HG03460 (cell line): ENCODE data around the gene ALDH8A1.

Experiments used
- ATAC-seq: cut with Tn5 transposase; IDR thresholded peaks from one replicate; pipeline ENCODE4 v1.9.1; 2021; ENCODE audit not compliant: unreplicated experiment

The ALDH8A1 gene, protein sequence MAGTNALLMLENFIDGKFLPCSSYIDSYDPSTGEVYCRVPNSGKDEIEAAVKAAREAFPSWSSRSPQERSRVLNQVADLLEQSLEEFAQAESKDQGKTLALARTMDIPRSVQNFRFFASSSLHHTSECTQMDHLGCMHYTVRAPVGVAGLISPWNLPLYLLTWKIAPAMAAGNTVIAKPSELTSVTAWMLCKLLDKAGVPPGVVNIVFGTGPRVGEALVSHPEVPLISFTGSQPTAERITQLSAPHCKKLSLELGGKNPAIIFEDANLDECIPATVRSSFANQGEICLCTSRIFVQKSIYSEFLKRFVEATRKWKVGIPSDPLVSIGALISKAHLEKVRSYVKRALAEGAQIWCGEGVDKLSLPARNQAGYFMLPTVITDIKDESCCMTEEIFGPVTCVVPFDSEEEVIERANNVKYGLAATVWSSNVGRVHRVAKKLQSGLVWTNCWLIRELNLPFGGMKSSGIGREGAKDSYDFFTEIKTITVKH

DNA sequence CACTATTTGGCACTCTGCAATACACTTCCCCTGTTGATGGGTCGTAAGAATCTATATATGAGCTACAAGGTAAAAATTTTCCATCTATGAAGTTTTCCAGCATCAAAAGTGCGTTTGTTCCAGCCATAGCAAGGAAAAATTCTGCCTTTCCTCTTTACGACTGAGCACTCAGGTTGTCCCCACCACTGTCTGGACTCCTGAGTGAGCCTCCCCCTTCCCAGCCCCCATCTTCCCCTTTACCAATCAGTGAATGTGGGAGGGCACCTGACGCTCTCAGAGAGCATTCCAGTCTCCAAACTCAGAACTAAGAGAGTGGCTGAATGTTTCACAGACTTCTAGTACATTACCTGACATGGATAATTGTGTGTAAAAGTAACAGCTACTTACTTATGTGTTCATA is at the start of gene ALDH8A1:
TSS of gene ALDH8A1 (minus strand) at position 175 of the 400 bp plus-strand sequence. CDS start at position 127, 48 bp downstream.
- ATAC-seq: no peak

DNA sequence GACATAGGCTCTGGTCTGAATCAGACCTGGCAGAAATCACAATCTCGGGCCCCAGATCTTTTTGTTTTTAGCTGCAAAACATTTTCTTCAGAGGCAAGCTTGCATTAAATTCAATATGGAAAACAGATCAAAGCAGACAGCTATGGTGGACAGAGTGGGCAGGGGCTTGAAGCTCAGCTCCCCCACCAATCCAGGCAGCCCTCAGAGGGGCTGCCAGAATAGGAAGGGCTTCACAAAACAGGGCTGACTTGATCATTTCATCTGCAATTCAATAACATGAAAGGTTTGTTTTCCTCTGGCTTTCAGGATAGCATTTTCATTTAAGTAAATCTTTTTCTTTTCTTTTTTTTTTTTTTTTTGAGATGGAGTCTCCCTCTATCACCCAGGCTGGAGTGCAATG is 49.2 kb upstream of the ALDH8A1 start:
- no peak for ATAC-seq

DNA sequence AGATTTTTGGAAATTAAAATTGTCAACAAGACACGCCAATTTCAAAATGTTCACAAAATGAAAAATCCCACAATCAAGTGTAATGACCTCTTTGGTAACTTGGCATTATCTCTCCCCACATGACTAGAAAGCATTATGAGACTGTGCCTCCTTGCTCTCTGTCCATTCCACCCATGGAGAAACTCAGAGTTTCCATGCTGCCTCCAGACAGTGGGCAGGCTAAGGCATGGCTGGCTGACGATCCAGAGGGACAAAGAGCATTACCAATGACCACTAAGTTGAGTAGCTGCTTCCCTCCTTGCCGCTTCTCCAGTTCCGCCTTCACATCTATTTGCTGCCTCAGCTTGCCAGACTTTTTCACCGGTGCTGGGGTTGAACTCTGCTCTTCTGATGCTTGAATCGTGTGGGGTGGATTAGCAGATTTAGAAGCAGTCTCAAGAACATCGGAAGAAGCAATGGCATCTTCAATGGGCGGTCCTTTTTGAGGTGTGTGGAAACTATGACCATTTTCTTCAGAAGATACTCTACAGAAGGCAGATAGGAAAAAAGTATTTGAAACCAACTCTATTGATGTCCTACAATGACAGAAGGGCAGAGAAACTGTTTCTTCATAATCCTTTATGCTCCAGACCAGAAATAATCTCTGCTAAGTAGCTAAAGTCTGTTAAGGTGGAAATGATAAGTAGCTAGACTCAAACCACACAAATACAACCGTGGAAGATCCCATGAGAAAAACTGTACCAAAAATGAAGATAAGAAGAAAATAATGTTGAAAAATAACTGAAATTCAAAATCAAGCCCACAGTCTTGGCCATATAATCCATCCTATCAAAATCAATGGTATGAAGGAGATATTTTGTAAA is 47.5 kb upstream of the ALDH8A1 start:
- no peak for ATAC-seq

DNA sequence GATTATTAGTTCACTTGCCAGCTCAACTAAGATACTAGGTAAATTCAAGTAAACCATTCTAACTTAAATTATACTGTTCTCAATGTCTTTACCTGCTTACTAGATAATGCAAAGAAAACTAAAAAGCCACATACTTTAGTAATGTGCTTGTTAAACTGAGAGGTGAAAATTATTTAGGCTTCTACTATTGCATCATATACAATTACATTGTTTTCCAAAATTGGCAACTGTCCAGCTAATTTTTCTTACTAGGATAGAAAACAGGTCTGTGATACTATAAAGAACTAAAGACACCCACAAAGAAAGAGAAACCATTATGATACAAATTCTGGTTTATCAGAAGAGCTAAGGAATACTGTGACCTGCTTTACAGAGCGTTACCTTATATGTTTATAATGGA is 45.6 kb upstream of the ALDH8A1 start:
- no peak for ATAC-seq

DNA sequence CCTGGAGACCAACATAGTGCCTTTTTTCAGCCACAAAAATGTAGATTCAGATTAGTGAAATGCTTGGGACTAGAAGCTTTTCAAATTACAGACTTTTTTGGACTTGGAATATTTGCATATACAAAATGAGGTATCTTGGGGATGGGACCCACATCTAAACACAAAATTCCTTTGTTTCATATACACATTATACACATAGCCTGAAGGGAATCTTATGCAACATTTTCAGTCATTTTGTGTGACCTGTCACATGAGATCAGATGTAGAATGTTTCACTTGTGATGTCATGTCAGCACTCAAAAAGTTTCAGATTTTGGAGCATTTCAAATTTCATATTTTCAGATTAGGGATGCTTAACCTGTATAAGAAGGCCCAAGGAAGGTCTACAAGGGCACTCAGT is 44.5 kb upstream of the ALDH8A1 start:
- ATAC-seq: no peak

DNA sequence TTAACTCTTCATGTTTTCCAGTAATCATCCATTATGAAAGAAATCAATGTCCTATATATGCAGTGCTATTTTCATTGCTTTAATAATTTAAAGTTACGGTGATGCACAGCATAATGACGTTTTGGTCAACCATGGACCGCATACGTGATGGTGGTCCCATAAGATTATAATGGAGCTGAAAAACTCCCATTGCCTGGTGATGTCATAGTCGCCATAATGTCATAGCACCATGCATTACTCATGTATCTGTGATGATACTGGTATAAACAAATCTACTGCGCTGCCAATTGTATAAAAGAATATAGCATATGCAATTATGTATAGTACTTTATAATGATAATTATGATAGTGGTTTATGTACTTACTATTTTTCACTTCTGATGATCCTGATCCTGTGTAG is 42.3 kb upstream of the ALDH8A1 start:
- ATAC-seq: no peak

DNA sequence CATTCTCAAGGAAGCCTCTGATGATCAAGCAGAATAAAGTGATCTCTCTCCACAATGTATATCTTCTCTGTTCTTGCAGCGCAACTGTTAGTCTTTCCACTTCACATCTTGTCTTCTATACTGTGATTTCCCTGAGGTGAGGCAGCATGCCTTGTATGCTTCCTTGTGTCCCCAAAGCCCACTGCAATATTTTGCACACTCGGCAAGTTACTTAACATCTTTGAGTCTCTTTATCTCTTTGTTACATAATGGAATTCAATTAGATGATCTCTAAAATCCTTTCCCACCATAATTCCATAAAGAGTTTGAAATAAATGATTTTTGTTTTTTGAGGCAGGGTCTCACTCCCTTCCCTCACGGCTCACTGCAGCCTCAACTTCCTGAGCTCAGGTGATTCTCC is 40.4 kb upstream of the ALDH8A1 start:
- ATAC-seq: no peak

DNA sequence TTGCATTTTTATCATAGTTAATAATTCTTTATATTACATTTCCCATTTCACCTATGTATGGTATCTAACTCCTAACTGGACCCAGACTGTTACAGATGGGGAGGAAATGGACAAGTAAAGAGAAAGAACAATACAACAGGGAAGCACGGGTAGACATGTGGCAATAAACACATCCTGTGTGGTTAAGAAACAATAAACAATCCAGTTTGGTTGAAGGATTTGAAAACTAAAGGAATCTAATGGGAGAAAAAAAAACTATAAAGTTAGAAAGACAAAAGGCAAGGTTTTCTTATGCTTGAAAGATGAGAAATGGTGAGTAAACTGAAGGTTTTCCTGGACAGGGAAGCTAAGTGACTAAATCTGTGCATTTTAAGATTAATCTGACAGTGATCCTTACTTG is 34.9 kb upstream of the ALDH8A1 start:
- no peak for ATAC-seq

DNA sequence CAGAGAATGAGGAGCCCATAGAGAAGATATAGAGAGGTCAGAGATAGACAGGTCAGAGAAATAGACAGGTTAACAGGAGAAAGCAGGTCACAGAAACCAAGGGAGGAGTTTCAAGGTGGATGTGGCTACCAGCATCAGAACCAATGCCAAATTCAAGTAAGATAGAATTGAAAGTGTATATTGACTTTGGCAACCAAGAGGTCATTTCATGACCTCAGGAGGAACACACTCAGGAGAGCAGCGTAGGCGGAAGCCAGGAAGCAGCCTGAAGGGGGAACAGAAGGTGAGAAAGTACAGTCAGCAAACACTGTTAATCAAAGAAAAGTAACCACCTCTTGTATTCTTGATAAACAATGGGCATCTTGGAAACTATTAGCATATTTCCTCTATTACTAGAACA is 33.9 kb upstream of the ALDH8A1 start:
- no peak for ATAC-seq

DNA sequence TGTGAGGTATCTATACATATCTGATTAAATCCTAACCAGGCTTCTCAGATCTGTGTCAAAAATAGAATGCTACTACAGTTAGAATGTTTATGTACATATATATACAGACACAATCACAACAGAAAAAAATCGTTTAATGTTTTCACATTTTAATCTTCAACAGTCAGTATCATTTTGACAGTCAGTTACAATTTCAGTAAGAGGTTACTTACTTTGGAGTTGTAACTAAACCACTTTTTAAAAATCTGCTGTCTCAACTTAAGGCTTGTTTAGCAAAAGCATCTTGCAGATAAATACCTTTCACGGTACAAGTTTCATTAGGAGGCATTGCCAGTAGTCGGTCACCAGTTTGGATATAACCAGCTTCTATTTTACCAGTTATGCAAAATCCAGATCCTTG is 32.3 kb upstream of the ALDH8A1 start:
- ATAC-seq: no peak

DNA sequence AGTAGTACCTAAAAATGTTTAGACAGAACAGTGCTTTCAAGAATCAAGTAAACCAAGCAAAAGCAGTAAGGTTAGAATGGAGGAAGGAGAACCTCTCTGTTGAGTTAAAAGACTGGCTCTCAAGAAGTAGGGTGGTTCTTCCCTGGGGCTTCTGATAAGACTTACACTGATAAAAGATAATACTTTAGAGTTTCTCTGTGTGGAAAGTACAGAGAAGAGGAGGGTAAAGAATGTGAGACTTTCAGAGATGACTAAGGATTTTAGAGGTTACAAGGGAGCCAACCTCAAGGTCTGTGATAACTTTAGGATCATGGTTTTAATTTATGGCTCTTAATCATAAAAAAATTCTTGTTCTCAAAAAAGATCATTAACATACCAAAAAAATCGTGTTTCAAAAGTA is 30.9 kb upstream of the ALDH8A1 start:
- no peak for ATAC-seq

DNA sequence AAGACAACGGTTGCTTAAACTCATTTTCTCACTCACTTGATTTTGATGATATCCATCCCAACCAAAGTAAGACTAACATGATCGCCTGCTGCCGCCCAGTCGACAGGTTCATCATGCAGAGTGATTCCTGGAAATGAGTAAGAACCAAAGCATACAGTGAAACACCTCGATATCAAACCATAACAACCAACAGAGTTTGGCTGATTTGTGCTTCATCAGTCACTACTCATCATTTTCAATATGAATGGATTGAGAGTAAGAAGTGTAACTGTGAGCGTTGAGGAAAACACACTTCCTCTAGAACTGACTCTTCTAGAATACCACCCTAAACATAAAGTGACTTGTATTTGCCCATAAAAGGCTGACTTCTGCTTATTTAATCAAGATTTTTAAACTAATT is 29.2 kb upstream of the ALDH8A1 start:
- ATAC-seq: peak; percentile 80

DNA sequence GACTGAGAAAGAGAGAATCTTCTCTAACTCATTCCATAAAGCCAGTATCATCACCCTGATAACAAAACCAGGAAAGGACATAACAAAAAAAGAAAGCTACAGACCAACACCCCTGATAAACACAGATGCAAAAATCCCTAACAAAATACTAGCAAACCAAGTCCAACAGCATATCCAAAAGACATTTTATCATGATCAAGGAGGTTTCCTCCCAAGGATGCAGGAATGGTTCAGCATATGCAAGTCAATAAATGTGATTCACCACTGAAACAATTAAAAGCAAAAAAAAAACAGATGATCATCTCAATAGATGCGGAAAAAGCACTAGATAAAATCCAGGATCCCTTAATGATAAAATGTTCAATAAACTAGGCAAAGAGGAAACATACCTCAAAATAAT is 24.5 kb upstream of the ALDH8A1 start:
- ATAC-seq: no peak

DNA sequence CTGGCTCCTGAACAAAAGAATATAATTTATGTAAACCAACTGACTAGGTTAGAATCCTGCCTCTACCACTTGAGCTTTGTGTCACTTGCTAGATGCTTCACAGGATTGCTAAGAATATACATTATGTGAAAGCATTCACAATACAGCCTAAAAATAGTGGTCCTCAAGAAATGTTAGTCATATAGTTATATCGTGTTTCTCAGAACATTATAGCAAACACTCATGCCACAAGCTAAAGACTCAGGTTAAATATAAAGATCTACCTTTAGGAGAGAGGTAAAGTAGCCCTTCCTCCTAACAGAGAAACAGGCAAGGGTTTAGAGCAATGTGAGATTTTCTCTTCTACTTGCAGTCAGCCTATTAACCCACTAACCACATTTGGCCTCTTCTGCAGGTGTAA is 17.8 kb upstream of the ALDH8A1 start:
- no peak for ATAC-seq

DNA sequence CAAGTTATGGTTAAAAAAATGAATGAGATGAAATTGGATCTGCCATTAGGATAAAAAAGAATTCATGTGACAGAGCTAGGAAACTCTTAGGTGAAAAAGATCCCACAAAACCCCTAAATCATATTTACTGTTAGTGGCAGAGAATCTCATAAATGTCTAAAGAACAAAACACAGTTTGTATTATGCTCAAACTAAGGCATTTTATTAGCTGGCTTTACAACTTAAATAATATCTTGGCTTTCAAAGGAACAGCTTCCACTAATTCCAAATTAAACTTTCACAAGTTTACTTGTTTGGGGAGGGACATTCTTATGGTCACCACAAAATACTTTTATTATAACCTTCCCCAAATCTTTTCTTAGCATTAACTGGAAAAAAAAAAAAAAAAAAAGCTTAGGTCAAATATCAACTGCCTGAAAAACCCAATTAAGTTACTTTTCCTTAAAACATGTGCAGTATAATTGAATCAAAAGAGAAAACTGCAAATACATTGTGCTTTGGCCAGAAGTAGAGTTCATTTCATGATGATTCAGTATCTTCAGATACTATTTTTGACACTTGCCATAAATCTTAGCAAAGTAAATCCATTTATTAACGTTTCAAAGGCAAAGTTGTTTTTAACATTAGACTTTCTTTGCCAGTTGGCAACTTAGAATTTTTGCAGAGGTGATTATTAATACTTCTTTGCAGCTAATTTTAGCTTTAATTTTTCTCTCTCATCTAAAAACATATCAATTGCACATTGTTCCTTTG is 14.7 kb upstream of the ALDH8A1 start:
- no peak for ATAC-seq

DNA sequence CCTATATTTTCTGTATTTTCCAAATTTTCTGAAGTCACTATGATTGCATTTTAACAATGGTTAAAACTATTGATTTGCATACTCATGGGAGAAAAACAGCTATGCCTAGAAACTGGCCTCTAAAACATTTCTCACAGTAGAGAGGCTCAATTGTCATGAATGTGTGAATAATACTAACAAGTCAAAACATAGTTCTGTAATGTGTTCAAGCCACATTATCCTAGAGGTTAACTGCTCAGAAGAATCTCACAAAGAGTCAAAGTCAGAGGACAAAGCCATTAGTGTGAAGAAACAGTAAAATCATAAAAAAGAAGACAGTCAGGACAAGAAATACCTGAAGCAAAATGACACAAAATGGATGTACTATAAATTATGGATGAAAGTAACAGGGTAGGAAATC is 12.5 kb upstream of the ALDH8A1 start:
- no peak for ATAC-seq

DNA sequence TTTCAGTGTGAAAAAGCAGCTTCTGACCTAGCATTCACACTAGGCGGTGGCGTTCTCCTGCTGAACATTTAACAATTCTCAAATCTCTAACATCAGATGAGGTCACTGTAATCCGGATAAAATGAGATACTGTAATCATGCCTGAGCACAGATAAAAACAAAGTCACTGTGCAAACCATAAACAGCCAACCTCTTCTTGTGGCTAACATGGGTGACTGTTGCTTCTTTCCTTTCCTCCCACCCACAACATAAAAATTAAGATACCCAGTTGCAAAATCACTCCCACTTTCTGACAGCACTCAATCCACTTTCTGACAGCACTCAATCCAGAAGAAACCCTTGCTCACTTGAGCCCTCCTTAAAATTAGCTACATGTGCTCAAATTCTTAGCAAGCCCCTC is 11.5 kb upstream of the ALDH8A1 start:
- no peak for ATAC-seq

DNA sequence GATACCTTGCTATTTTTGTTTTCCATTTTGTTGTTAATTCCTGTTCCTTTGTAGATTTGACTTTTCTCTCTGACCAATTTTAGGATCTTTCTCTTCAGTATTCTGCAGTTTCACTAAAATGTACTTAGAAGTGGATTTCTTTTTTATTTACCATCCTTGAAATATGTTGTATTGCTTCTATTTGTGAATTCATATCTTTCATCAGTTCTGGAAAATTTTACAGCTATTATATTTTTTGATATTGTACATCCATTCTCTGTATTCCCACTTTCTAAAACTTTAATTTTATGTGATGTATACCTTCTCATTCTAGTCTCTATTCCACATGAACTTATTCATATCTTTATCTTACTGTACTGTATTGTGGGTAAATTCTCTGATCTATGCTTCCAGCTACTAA is 9.7 kb upstream of the ALDH8A1 start:
- no peak for ATAC-seq

DNA sequence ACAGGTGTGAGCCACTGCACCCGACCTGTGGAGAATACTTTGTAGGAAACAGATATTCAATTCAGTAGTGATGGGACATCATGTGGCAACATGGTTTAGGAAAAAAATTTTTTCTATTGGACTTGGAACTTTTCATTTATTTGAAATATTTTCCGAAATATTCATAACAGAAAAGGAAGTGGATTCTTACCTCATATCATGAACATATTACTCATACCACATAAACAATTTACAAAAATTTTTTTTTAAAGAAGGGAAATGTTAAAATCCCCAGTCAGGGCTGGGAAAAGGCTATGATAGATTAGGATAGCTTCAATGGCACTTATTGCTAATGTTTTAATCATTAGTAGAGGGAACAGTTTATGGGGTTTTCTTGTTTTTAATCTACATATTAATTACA is 6.8 kb upstream of the ALDH8A1 start:
- no peak for ATAC-seq

DNA sequence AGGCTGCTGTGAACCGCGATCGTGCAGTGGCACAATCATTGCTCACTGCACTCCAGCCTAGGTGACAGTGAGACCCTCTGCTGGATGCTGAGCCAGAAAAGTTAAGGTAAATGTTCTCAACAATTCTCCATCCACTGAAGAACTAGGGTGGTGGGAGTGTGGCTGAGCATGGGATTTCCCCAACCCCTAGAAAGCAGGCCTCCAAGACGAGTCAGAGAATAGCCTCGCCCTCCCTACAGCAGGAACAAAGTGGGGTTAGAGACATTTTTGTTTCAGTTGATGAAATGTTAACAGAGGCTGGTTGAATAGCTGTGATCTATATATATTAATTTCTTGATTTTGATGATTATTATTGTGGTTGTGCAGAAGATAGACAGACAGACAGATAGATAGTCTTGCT is 6.1 kb upstream of the ALDH8A1 start:
- ATAC-seq: no peak

DNA sequence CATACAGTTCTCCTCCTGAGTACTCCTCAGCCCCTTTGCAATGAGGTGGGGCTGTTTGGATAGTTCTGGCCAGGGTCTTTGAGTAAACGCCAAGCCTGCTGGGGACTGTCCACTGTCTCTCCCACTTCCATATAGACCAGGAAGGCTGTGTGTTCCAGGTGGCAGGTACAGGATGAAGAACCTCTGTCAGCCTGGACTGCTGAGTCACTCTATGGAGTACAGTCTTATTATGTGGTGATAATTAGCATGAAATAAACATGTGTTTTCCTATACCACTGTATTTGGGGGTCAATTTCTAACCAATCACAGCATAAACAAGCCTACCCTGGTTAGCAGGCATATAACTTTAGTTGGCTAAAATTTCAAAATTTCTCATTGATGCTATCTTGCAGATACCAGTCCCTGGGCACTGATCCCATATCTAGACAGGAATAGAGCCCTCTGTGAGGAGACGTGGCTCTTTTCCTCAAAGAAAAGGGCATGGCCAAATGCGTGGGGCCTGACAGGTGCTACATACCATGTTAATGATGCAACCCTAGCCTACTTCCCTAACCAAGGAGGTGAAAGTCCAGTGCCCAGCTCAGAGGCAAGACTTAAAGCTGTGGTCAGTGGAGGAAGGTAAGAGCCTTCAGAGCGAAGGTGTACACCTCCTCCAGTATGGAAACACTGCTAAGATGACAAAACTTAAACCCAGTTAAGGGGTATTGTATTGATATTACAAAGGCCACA is 4.5 kb upstream of the ALDH8A1 start:
- no peak for ATAC-seq
